HG03108 (cell line): ENCODE results near the gene ENTPD7.
"Not testable (repeated sequence)": the region's sequence is repeated elsewhere in the genome, so short reads cannot be mapped to it uniquely, and the experiment has no call there.

Source experiments
- ATAC-seq: cut with Tn5 transposase; IDR thresholded peaks from one replicate; pipeline ENCODE4 v1.9.1; 2021; ENCODE audit warnings: moderate library complexity; ENCODE audit not compliant: unreplicated experiment

ENTPD7 gene

GRCh38 chr10:99682752-99683151 is 23.4 kb downstream of the ENTPD7 start:
- no peak for ATAC-seq

GRCh38 chr10:99685597-99685967 is 26.3 kb downstream of the ENTPD7 start:
- ATAC-seq, result peak; percentile 97

DNA sequence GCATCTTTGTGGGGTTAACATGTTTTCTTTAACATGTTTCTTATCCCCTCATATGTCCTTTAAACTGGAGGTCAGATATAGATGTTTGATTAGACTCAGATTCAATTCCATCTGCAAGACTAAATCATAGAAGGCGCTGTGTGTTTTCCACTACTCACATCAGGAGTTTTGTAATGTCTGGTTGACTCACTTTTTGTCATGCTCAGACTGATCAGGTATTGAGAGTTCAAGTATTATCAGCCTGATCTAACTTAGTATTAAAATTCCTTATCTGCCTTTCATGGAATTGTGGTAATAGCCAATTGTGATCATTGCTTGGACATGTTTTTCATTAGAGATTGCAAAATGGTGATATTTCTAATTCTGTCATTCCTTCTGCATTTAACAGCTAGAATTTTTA is 30.2 kb downstream of the ENTPD7 start:
- ATAC-seq, result no peak

GRCh38 chr10:99693933-99694583 is 34.7 kb downstream of the ENTPD7 start:
- no peak for ATAC-seq

- ATAC-seq, result no peak
These were observed 36.5 kb downstream of the ENTPD7 start for GRCh38 chr10:99695761-99696160.

- no peak for ATAC-seq
These were observed 39.3 kb downstream of the ENTPD7 start for GRCh38 chr10:99698504-99699080.

- no peak for ATAC-seq
These were observed 41.3 kb downstream of the ENTPD7 start for GRCh38 chr10:99700649-99701048.

GRCh38 chr10:99708428-99709012 is 49.2 kb downstream of the ENTPD7 start:
- no peak for ATAC-seq

DNA sequence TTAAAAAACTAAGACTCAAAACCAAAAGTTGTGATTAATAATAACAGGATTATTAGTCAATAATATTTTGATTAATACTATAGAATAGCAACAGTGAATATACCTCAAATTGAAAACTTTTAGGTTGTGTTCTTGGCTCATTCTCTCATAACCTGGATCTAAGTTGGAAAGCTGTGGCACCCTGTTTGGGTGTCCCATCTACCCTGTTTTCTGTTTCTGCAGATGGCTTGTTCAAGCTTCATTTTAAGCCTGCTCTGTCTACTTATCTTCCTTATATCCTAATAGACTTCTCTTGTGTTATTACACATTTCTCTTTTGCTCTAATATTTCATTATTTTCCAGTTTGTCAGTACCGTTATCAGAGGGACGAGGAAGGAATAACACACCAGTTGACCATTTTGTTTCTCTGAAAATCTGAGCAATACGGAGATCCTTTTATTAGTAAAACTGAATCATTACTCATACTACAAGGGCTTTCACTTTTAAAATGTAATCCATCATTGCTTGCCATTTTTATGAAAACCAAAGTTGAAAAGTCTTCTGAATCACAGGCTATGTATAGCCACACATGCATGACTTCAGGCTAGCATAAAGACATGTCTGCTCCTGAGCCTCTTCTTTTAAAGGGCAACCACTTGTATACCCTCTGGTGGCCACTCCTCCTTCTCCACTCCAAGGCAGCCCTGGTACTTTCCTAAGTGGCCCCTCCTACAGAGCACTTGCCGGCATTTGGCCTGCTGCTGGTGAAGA is 50.3 kb downstream of the ENTPD7 start:
- peak; percentile 72 for ATAC-seq

DNA sequence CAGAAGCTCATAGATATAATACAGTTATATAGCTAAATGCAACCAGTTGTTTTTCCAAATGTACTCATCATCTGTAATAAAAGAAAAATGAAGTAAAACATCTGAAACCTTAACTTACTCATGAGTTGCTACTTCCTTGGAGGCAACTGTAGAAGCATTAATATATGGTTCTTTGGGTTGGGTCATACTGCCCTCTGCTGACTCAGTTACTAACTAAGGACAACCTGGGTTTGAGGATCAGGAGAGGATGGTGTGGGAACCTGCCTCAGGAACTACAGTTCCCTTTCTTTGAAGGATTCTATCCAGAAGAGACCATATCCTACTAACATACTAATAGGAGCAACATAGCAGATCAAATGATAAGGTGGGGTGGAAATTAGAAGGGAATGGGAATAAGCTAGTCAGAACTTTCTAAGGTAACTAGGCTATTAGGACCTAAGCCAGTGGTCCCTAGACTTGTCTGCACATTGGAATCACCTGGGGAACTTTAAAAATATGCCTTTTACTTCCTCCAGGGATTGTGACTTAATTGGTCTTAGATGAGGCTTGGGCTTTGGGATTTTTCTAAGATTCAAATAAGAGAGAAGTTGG is 51.9 kb downstream of the ENTPD7 start:
- ATAC-seq, result peak; percentile 46

GRCh38 chr10:99714446-99714845 is 55.1 kb downstream of the ENTPD7 start:
- ATAC-seq, result no peak

DNA sequence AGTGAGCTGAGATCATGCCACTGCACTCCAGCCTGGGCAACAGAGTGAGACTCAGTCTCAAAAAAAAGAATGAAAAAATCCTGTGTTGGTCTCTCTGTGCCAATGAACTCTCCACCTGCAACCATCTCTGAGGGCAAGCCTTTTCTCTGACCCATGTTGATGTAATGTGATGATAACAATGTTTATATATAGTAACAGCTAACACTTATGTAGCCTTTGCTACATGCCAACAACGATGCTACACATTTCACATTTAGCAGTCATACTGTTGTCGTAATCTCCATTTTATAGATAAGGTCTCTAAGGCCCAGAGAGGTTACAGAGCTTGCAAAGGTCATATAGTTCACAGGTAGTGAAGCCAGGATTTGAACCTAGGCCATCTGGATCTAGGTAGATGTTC is 61.1 kb downstream of the ENTPD7 start:
- ATAC-seq, result no peak

DNA sequence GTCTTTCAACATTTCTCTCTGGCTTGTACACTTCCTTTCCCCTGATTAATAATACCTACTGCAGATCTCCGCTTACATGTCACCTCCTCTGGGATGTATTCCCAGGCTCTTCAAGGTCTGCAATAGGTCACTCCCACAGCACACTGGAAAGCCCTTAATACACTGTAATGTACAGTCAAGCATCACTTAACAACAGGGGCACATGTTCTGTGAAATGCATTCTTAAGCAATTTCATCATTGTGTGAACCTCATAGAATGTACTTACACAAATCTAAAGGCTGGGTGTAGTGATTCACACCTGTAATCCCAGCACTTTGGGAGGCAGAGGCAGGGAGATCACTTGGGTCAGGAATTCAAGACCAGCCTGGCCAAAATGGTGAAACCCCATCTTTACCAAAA is 70.7 kb downstream of the ENTPD7 start:
- no peak for ATAC-seq

DNA sequence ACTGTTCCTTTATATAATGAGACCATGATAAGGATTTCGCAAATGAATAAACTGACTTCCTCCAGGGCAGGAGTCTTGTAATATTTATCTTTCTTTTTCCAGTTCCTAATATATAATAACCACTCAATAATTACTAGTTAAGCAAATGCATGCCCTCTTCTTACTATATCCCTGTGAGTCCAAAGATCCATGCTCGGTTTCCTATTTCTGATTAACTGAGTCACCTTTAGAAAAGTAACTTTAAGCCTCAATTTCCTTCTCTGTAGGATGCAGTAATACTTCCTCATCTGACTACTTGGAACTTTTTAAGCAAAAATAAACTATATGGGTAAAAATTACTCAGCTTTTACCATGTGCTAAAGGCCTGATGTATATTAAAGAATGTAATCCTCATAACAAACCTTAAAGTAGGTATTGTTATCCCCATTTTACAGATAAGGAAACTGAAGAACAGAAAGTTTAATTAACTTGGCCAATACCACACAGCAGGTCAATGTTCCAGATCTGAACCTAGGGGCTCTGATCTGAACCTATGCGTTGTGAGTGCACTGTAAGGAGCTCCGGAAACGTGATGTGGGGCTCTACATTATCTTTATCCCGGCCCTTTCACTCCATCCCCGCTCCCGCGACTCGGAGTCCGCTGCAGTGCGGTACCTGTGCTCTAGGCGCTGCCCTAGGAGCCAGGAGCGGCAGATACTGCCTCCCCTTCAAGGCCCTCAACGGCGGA is 72.2 kb downstream of the ENTPD7 start:
- ATAC-seq, result peak; percentile 26

DNA sequence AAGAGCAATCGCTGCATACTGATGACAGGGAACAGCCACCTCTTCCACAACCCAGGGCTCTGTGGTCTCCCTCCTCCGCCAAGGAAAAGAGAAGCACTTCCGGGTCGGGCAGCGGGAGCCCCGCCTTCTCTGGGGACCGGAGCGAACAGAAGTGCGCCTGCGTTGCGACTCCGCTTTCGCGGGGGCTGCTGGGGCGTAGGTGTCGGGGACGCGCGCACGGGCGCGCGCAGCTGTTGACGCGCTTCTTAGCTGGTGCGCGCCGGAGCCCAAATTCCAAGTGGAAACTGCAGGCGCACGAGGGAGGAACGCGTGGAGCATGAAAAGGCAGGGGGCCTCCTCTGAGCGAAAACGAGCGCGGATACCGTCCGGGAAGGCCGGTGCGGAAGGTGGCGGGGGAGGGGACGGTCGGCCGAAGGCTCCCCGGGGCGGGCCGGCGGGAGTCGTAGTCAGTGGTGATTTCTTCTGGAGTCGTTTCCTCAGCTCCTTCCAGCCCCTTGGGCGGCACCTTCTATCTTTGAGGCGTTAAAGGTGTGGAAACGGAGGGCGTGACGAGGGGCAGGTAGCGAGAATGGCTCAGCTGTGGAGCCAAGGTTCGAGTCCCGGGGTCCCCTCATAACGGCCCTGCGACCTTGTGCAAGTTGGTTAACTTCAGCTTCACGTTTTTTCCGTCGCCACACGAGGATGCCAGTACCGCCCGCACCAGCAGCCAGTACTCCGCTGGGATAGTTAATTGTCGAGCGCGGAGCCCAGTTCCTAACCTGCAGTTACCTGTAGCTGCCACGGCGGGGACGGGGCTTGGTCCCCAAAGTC is 72.9 kb downstream of the ENTPD7 start, which contains the start of the genes COX15 and CUTC:
TSS of gene COX15 (minus strand) at position 95 of the 810 bp plus-strand sequence. CDS start at position 17, 78 bp downstream.
TSS of gene CUTC (plus strand) at position 202 of the 810 bp plus-strand sequence. CDS start at position 317, 115 bp downstream.
- ATAC-seq, result peak; percentile 81

DNA sequence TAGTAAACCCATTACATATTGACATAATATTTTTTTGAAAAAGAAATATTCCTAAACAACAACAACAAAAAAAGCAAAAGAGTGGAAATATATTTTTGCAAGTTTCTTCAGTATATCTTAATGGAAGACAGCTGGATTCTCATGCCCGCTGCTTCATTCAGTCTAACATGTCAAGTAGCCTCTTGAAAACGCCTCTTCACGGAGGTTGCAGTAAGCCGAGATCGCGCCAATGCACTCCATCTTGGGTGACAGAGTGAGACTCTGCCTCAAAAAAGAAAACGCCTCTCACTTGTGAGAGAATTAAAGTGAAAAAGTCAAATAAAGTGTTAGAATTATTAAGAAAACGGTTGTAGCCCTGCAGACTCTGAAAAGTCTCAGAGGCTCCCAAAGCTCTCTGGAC is 74.1 kb downstream of the ENTPD7 start:
- no peak for ATAC-seq

DNA sequence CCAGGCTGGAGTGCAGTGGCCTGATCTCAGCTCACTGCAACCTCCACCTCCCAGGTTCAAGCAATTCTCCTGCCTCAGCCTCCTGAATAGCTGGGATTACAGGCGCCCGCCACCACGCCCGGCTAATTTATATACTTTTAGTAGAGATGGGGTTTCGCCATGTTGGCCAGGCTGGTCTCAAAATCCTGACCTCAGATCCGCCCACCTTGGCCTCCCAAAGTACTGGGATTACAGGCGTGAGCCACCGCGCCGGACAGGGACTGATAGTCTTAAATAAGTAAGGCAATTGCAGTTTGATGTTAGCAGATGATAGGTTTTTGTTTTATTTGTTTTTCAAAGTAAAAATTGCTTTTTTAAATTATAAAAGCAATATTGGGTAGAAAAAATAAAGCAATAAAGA is 74.8 kb downstream of the ENTPD7 start:
- ATAC-seq, result not testable (repeated sequence)

GRCh38 chr10:99740260-99740659 is 81.0 kb downstream of the ENTPD7 start:
- no peak for ATAC-seq

- ATAC-seq, result no peak
These were observed 81.7 kb downstream of the ENTPD7 start for GRCh38 chr10:99740933-99741559.
